Measurements from ENCODE around the gene KMT2E. TPM values are rescaled to one million over a fixed set of nuclear protein-coding genes. Genes with fewer than 3 reads are reported as not detected.
"Not testable (repeated sequence)": the region's sequence is repeated elsewhere in the genome, so short reads cannot be mapped to it uniquely, and the experiment has no call there.

Gene KMT2E
- total RNA-seq, 1 donor from 2014 or later = 35.1 TPM

- intact Hi-C loops (cut with DNase I) = loop anchor here (2.0 kb wide), 1 partner anchor 33 kb away; the partner anchor contains the start of gene KMT2E
- DNase-seq = no peak
- no peak for ATAC-seq (ENCODE audit: poor library complexity)
These were observed 32.4 kb upstream of the KMT2E start for GRCh38 chr7:104981672-104982037.

- no peak for DNase-seq
- no peak for ATAC-seq (ENCODE audit: poor library complexity)
- intact Hi-C loops (cut with DNase I) = loop anchor here (2.0 kb wide), 1 partner anchor 32 kb away; the partner anchor contains the start of gene KMT2E
These were observed 31.5 kb upstream of the KMT2E start for GRCh38 chr7:104982308-104983075.

GRCh38 chr7:104983076-104983577 is 30.9 kb upstream of the KMT2E start:
- intact Hi-C loops (cut with DNase I) = loop anchor here (2.0 kb wide), 1 partner anchor 32 kb away; the partner anchor contains the start of gene KMT2E
- DNase-seq (no peak), ATAC-seq (ENCODE audit: poor library complexity) (peak; percentile 1)

GRCh38 chr7:104983578-104984539 is 30.1 kb upstream of the KMT2E start:
- intact Hi-C loops (cut with DNase I) = loop anchor here (2.0 kb wide), 1 partner anchor 31 kb away; the partner anchor contains the start of gene KMT2E
- peak; percentile 94 for DNase-seq
- ATAC-seq (ENCODE audit: poor library complexity) = peak; percentile 92

GRCh38 chr7:104984585-104985258 is 29.3 kb upstream of the KMT2E start:
- intact Hi-C loops (cut with DNase I) = no loop called here
- ATAC-seq (ENCODE audit: poor library complexity) = no peak
- no peak for DNase-seq

- no peak for DNase-seq
- intact Hi-C loops (cut with DNase I) = no loop called here
- ATAC-seq (ENCODE audit: poor library complexity) = no peak
These were observed 28.8 kb upstream of the KMT2E start for GRCh38 chr7:104985259-104985617.

GRCh38 chr7:104986628-104987259 is 27.3 kb upstream of the KMT2E start:
- DNase-seq = no peak
- intact Hi-C loops (cut with DNase I) = no loop called here
- ATAC-seq (ENCODE audit: poor library complexity) = no peak

- DNase-seq; intact Hi-C loops (cut with DNase I); ATAC-seq (ENCODE audit: poor library complexity): not testable (repeated sequence)
These were observed 26.6 kb upstream of the KMT2E start for GRCh38 chr7:104987403-104987802.

GRCh38 chr7:104990983-104991382 is 23.0 kb upstream of the KMT2E start:
- intact Hi-C loops (cut with DNase I) = no loop called here
- no peak for ATAC-seq (ENCODE audit: poor library complexity)
- DNase-seq = no peak

- no peak for ATAC-seq (ENCODE audit: poor library complexity)
- no peak for DNase-seq
- intact Hi-C loops (cut with DNase I) = no loop called here
These were observed 21.7 kb upstream of the KMT2E start for GRCh38 chr7:104992306-104992705.

GRCh38 chr7:104993217-104993862 is 20.7 kb upstream of the KMT2E start:
- ATAC-seq (ENCODE audit: poor library complexity) (no peak), DNase-seq (no peak)
- intact Hi-C loops (cut with DNase I) = no loop called here

GRCh38 chr7:104998040-104998752 is 15.8 kb upstream of the KMT2E start:
- no peak for DNase-seq
- ATAC-seq (ENCODE audit: poor library complexity) = no peak
- intact Hi-C loops (cut with DNase I) = no loop called here

GRCh38 chr7:105000200-105000599 is 13.8 kb upstream of the KMT2E start:
- no peak for DNase-seq
- no peak for ATAC-seq (ENCODE audit: poor library complexity)
- intact Hi-C loops (cut with DNase I) = loop anchor here (10.0 kb wide), 1 partner anchor 55 kb away; no protein-coding TSS in a partner anchor

GRCh38 chr7:105000927-105001336 is 13.1 kb upstream of the KMT2E start:
- peak; percentile 5 for ATAC-seq (ENCODE audit: poor library complexity)
- DNase-seq = no peak
- intact Hi-C loops (cut with DNase I) = loop anchor here (10.0 kb wide), 1 partner anchor 54 kb away; no protein-coding TSS in a partner anchor

- ATAC-seq (ENCODE audit: poor library complexity) = no peak
- no peak for DNase-seq
- intact Hi-C loops (cut with DNase I) = loop anchor here (10.0 kb wide), 1 partner anchor 53 kb away; no protein-coding TSS in a partner anchor
These were observed 12.3 kb upstream of the KMT2E start for GRCh38 chr7:105001652-105002184.

GRCh38 chr7:105003275-105003674 is 10.7 kb upstream of the KMT2E start:
- intact Hi-C loops (cut with DNase I) = loop anchor here (10.0 kb wide), 1 partner anchor 52 kb away; no protein-coding TSS in a partner anchor
- DNase-seq = peak; percentile 39
- peak; percentile 62 for ATAC-seq (ENCODE audit: poor library complexity)

Data from Right ventricle myocardium superior (tissue), 1 donor.